CD4-positive, alpha-beta T cell treated with Interferon gamma for 1 hour (primary cell): Measurements from ENCODE around the gene CDK2.

Experiments
- DNase-seq: peaks from one replicate; pipeline ENCODE4 v3.0.0-alpha.2; 2020

Gene CDK2

DNA sequence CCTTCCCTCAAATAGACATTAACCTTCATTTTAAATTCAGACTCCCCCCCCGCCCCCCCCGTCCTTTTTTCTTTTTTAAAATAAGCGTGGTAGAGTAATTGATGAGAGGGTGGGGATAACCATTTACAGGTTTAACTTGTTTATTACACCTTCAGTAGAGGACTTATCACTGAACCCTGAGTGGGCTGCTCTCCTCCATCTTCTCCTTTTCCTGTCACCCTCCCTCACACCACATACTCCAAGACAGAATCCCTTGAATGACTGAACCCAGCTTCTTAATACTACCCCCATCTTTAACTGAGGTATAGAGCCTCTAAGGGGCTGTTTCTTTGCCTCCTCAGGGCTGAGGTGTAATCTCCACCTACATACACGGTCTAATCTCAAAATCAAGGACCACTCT, 50.6 kb downstream of the CDK2 start:
- DNase-seq, result no peak

DNA sequence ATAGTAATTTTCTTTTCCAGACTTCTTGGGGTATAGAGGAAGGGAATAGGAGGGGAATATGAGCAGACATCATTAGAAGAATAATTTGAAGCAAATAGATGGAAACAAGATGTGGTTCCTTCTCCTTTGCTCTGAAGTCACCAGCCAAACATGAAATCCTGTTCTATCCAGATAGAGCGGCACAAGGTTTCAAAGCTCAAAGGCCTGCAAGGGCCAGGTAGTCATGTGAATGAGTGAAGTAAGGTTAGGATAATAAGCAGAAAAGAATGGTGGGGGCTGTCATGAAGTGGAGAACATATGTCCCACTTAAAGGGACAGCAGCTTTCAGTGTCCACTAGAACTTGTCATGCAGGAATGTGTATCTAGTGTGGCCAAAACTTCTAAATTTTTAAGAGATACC, 51.7 kb downstream of the CDK2 start:
- no peak for DNase-seq

DNA sequence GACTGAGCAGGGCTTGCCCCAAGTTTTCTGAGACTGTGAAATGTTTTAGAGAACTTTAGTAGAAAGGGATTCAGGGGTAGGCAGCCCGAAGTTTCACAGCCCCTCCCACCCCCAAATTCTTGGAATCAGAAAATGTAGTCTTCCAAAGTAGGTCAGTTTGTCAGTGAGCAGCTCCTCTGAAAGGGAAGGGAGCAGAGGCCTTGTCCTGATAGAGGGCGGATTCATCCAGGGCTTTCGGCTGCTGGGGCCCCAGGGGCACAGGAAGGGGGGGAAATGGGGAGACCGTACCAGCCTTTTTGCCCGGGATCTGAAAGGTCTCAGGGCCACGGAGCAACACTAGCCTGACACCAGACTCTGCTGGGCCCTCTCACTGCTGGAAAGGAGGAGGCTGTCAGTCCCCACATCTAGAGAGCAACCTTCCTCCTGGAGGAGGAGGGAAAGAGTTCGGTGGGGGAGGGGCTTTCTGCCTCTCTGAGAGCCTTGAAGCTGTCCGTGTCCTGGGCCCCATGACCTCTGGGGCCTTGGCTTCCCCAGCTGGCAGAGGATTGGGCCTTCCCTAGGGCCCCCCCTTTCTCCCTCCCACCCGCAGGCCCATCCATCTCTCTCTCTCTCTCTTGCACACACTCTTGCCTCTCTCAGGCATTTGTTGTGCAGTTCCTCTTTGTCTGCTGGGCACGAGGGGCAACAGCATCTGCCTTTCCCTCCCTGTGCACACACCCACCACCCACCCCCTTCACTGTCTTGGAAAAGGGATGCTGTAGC, 54.0 kb downstream of the CDK2 start, which contains the start of gene IKZF4:
TSS of gene IKZF4 (plus strand) at position 621 of the 762 bp plus-strand sequence. CDS start 451 bp downstream, outside the sequence.
- peak; percentile 48 for DNase-seq

DNA sequence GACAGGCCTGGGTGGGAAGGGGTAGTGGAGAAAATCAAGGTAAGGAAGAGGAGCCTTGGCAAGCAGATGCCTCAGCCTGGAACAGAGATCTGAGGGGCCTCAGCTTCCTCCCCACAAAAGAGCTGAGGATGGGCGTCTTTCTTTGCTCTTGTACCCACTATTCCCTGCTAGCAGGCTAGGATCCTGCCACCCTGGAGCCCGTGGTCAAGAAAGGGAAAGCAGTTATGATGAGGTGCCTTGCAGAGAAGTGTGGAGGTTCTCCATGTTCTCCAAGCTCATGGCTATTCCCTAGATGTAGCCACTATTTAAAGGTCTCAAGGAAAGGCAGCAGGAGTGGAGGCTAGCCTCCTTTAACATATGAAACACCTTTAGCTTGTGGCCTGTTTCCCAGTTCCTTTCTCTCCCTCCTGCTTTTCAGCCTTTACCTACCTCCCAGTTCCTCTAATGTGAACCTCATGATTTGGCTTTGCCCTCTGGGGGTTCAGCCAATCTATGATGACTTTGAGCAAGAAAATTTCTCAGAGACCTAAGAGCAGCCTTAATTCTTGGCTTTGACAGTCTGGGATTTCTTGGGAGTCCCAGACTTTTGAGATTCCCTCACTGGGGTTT, 55.4 kb downstream of the CDK2 start:
- DNase-seq, result no peak
